Hepatocyte (in vitro differentiated cells): ENCODE results near the gene G6PC2.

Source experiments
- CTCF ChIP-seq: fragments of 200-600 bp; sonication (generic); IDR thresholded peaks from 2 replicates; pipeline ENCODE4 v1.5.1; 2016; ENCODE audit warnings: antibody characterized with exemption, mild to moderate bottlenecking; ENCODE audit not compliant: poor library complexity
- EZH2 ChIP-seq: fragments of 200-600 bp; sonication (generic); IDR thresholded peaks from 2 replicates; pipeline ENCODE4 v1.6.1; 2016; ENCODE audit warnings: antibody characterized with exemption, mild to moderate bottlenecking, borderline replicate concordance
- EZH2phosphoT487 ChIP-seq: fragments of 200-600 bp; sonication (generic); IDR thresholded peaks from one replicate; pipeline ENCODE4 v1.6.1; 2018; ENCODE audit warnings: antibody characterized with exemption, mild to moderate bottlenecking, low read depth, moderate library complexity; ENCODE audit not compliant: unreplicated experiment, severe bottlenecking

GRCh38 chr2:168855601-168856000 is 45.5 kb upstream of the G6PC2 start:
- no peak for TF ChIP-seq CTCF
- TF ChIP-seq EZH2phosphoT487: no peak
- TF ChIP-seq EZH2: no peak
